Measurements from ENCODE around the gene GPN1.
"Not testable (repeated sequence)": the region's sequence is repeated elsewhere in the genome, so short reads cannot be mapped to it uniquely, and the experiment has no call there.

GPN1 gene

DNA sequence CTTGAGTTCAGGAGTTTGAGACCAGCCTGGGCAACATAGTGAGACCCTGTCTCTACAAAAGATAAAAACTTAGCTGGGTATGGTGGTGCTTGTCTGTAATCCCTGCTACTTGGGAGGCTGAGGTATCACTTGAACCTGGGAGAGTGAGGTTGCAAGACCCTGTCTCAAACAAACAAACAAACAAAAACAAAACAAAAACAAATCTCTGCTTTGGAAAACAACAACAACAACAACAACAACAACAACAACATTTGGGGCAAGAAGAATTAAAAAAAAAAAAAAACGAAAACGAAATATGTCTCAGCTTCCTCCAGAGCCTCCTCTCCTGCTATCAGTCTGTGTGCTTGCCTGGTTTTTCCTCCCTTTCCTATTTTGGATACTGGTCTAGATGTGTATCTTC lies 51.7 kb downstream of the GPN1 start:
- no peak for DNase-seq (ENCODE audit: low read depth)
- no peak overlapping the region for H3K4me3 ChIP-seq (ENCODE audit: low read depth, low read length)
- TF ChIP-seq, protein P1, sequence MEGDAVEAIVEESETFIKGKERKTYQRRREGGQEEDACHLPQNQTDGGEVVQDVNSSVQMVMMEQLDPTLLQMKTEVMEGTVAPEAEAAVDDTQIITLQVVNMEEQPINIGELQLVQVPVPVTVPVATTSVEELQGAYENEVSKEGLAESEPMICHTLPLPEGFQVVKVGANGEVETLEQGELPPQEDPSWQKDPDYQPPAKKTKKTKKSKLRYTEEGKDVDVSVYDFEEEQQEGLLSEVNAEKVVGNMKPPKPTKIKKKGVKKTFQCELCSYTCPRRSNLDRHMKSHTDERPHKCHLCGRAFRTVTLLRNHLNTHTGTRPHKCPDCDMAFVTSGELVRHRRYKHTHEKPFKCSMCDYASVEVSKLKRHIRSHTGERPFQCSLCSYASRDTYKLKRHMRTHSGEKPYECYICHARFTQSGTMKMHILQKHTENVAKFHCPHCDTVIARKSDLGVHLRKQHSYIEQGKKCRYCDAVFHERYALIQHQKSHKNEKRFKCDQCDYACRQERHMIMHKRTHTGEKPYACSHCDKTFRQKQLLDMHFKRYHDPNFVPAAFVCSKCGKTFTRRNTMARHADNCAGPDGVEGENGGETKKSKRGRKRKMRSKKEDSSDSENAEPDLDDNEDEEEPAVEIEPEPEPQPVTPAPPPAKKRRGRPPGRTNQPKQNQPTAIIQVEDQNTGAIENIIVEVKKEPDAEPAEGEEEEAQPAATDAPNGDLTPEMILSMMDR (IDR thresholded peaks at IDR 0.05; ENCODE audit: insufficient read depth, low read depth, low read length, missing control alignments) = no peak

DNA sequence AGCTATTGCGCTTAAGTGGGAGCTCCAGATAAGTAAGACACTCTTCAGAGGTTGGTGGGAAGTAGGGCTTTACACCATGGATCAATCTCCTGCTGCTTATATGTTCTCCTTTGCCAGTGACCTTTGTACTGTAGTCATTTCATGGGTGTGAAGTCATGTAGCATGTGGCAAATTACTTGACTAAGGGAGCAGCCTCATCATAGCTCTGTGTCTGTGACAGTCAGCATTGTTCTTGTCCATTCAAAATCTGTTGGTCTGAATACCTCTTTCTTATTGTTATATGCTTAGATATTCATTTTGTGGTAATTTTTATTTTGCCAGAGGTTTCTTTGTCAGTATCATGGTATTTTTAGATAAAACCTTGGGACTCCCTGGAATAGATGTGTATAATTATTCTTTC lies 53.0 kb downstream of the GPN1 start:
- no peak overlapping the region for H3K4me3 ChIP-seq (ENCODE audit: low read depth, low read length)
- DNase-seq (ENCODE audit: low read depth) = no peak
- TF ChIP-seq, protein P1 (IDR thresholded peaks at IDR 0.05; ENCODE audit: insufficient read depth, low read depth, low read length, missing control alignments) = no peak

DNA sequence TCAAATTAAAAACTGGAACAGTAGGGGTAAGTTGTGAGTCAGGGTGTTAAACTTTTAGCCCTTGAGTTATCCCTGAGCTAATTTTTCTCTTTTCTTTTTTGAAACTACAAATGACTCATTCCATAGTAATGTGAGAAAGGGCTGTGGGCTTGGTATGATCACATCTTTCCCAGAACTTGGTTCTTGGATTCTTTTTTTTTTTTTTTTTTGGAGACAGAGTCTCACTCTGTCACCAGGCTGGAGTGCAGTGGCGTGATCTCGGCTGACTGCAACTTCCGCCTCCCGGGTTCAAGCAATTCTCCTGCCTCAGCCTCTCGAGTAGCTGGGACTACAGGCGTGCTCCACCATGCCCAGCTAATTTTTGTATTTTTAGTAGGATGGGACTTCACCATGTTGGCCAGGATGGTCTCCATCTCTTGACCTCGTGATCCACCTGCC lies 53.5 kb downstream of the GPN1 start:
- H3K4me3 ChIP-seq (ENCODE audit: low read depth, low read length); DNase-seq (ENCODE audit: low read depth): not testable (repeated sequence)

DNA sequence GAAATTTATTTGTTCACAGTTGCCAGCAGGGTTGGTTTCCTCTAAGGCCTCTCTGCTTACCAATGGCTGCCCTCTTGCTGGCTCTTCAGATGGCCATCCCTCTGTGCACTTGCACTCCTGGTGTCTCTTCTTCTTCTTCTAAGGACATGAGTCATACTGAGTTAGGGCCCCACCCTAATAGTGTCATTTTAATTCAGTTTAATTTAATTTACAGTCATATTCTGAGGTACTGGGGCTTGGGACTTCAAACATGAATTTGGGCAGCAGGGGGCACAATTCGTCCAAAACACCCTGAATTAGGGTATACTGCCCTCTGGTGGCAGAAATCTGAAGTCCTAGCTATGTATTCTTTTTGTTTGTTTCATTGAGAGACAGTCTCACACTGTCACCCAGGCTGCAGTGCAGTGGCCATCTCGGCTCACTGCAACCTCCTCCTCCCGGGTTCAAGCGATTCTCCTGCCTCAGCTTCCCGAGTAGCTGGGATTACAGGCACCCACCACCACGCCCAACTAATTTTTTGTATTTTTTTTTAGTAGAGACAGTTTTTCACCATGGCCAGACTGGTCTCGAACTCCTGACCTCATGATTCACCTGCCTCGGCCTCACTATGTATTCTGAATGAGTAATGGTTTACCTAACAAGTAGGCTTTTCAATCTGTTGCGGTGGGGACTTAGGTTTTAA lies 54.7 kb downstream of the GPN1 start:
- TF ChIP-seq, protein P1 (IDR thresholded peaks at IDR 0.05; ENCODE audit: insufficient read depth, low read depth, low read length, missing control alignments) = peak; percentile 97
- peak; percentile 94 for DNase-seq (ENCODE audit: low read depth)
- H3K4me3 ChIP-seq (ENCODE audit: low read depth, low read length) = no peak overlapping the region

DNA sequence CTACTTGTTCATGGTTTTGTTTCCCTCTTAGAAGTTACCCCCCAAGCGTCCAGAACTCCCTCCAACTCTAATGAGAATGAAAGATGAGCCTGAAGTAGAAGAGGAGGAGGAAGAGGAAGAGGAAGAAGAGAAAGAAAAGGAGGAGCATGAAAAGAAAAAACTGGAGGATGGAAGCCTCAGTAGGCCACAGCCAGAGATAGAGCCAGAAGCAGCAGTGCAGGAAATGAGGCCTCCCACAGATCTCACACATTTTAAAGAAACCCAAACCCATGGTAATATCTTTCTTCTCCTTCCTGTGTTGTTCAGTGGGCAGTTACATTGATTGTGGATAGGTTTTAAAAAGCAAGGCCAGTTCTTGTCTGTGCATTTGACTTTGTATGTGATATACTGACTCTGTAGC lies 56.2 kb downstream of the GPN1 start:
- not testable (repeated sequence) for H3K4me3 ChIP-seq (ENCODE audit: low read depth, low read length); DNase-seq (ENCODE audit: low read depth)

DNA sequence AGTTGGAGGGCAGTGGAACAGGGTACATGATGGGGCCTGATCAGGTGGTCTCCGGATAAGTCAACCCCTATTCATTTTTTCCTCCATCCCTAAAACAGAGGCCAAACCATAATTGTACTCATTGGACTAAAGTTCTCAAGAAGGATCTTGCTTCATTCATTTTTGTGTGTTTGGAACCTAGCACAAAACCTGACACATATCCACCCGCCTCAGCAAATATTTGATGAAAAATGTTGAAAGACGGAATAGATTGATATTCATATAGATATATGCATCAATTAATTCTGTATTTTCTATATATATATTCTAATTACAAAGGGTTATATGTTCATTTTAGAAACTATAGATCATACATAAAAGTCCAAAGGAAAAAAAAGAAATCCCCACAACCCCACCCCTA lies 56.7 kb downstream of the GPN1 start:
- no peak for DNase-seq (ENCODE audit: low read depth)
- no peak overlapping the region for H3K4me3 ChIP-seq (ENCODE audit: low read depth, low read length)
- TF ChIP-seq, protein P1 (IDR thresholded peaks at IDR 0.05; ENCODE audit: insufficient read depth, low read depth, low read length, missing control alignments) = no peak

DNA sequence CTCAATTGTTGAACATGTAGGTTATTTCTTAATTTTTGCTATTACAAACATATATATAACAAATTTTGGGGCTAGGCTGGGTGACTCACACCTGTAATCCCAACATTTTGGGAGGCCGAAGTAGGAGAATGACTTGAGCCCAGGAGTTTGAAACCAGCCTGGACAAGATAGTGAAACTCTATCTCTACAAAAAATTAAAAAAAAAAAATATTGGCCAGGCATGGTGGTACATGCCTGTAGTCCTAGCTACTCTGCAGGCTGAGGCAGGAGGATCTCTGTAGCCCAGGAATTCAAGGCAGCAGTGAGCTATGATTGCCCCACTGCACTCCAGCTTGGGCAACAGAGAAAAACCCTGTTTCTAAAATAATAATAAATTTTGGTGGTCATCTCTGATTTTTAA lies 58.4 kb downstream of the GPN1 start:
- TF ChIP-seq, protein P1 (IDR thresholded peaks at IDR 0.05; ENCODE audit: insufficient read depth, low read depth, low read length, missing control alignments) = no peak
- no peak for DNase-seq (ENCODE audit: low read depth)
- H3K4me3 ChIP-seq (ENCODE audit: low read depth, low read length) = no peak overlapping the region

DNA sequence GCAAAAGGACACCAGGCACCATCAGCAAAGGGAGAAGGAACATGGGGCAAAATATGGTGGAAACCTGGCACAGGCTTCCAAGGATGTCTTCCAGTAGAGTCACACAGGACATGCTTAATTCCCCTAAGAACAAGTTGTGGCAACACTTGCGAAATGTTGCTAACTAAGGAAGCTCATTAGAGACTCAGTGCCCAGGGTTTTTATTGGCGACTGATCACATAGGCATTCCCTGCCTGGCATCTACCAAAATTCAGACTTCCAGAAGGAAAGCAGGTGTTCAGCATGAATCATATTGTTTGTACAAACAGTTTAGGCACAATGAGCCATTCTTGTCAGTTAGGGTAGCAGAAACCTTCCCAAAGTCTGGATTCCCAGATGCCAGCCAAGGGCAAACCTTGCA lies 60.6 kb downstream of the GPN1 start:
- TF ChIP-seq, protein P1 (IDR thresholded peaks at IDR 0.05; ENCODE audit: insufficient read depth, low read depth, low read length, missing control alignments) = no peak
- no peak overlapping the region for H3K4me3 ChIP-seq (ENCODE audit: low read depth, low read length)
- DNase-seq (ENCODE audit: low read depth) = no peak

Measured in GM12865 (cell line).